ENCODE measurements around the gene ACTL9.
A peak's percentile ranks its signal among the peaks of the same experiment; 100 is the strongest.

ACTL9 gene

DNA sequence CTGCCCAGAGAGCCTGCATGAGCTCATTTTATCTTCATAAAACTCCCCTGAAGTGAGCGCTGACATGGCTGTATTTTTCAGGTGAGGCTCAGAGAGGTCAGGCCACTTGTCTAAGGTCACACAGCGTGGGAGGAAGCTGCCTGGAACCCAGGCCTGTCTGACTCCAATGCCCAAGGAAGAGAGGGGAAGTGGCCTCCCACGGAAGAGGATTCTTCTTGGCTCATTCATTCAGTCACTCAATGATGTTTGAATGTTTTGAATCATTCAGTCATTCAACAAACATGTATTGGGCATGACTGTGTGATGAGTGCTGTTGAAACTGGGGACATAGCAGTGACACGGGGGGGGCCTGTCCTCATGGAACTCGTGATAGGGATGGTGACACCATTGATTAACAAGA lies 12.0 kb downstream of the ACTL9 start:
- no peak for DNase-seq (ENCODE audit: low read depth in 2 of 2)

DNA sequence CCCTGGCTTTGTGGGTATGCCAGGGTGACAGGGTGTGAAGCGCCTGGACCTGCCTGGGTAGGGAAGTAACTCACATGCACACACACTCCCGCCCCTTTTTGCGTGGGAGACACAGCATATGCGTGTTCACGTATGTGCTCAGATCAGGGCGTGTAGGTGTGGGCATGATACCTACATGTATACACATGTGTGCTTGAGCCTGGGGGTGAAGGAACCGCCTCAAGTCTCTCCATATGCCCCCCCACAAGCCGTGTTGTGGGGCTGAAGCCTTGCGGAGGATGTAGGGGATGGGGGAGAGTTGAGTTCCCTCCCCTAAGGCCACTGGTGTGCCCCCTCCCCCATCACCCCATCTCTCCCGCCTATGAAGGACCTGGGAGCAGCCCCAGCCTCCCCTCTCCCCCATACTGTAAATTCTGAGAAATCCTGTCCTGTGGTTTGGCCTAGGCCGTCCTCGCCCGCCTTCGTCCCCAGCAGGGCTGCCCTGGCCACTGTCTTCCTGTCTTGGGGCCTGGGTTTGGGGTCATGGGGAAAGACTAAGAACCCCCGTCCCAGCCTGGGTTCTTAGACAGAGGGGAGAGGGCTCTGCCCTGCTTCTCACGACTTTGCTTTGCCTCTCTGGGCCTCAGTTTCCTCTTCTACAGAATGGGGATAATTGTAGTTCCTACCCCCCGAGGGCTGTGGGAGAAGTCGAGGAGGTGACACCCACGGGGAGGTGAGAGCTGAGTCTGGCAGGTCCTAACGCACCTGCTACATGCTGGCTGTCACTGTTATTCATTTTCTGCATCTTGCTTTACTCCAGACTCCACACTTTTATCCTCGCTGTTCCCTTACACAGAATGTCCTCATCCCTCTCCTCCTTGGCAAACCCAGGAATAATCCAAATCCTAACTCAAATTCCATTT lies 14.3 kb downstream of the ACTL9 start:
- DNase-seq (ENCODE audit: low read depth in 2 of 2): no peak

DNA sequence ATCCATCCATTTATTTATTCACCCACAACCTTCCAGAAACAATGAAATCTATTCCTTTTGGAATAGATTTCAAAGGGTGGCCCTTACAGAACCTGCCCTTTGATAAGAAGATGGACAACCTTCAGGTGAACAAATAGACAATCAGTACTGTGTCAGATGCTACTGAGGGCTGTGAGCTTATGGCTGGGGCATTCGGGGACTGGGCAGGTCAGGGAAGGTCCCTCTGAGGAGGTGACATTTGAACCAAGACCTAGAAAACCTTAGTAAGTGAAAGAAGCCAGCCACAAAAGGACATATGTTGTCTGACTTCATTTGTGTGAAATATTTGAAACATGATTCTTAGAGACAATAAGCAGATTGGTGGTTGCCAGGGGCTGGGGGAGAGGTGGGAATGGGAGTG lies 15.7 kb downstream of the ACTL9 start:
- no peak for DNase-seq (ENCODE audit: low read depth in 2 of 2)

DNA sequence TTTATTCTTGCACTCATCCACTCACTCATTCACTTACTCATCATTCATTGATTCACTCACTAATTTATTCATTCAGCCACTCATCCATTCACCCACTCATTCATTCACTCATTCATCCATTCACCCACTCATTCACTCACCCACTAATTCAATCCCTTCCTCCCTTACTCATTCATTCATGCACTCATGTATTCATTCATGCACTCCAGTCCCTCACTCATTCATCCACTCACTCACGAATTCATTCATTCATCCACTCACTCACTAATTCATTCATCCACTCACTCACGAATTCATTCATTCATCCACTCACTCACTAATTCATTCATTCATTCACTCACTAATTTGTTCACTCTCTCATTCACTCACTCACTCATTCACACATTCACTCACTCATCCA lies 16.1 kb downstream of the ACTL9 start:
- no peak for DNase-seq (ENCODE audit: low read depth in 2 of 2)

DNA sequence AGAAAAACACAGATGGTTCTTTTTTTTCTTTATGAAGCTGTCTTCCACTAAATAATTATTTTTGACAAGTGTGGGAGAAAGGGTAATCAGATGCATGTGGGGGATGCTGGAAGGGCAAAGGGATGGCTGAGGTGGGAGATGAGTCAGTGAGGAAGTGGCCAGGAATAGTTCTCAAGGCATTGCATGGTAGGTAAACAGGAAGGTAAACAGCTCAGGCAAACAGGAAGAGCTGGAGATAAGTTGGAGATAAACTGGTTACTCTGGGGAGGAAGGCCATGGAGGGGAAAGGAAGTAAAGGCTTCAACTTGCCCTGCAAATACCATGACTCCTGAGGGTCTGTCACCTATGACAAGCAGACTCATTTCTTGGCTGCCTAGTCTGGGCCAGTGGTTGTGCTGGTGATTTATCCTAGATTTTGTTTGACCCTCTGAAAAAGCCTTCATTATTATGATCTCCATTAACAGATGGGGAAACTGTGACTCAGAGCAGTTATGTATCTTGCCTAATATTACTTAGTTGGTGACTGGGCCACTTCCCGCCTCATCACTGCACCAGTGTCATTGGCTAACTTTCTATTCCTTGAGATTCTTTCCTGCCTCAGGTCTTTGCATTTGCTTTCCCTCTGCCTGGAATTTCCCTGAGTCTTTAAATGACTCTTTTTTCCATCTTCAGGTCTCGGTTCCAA lies 17.1 kb downstream of the ACTL9 start:
- DNase-seq (ENCODE audit: low read depth in 2 of 2): no peak

DNA sequence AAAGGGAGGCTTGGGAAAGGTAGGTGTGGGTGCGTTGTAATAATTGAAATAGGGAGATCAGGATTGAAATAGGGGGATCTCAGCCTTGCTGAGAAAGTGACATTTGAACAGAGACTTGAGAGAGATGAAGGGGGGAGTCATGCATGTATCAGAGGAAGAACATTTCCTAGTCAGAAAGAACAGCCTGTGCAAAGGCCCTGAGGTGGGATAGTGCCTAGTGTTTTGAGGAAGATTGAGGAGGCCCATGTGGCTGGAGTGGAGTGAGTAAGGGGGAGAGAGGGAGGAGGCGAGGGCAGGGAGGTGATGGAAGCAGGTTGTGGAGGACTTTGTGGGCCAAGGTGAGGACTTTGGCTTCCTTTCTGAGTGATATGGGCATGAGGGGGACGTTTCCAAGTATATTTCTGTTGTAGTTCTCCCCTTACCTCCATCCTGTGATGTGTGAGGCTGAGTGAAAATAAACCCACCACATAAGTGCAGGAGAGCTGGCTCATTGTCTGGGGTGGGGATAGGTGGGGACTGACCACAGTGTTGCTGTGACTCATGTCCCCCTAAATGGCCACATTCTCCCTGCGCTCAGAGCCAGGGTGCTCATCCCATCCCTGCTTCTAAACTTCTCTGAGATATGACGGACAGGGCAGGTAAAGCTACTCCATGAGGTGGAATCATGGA lies 17.8 kb downstream of the ACTL9 start:
- DNase-seq (ENCODE audit: low read depth in 2 of 2): no peak

DNA sequence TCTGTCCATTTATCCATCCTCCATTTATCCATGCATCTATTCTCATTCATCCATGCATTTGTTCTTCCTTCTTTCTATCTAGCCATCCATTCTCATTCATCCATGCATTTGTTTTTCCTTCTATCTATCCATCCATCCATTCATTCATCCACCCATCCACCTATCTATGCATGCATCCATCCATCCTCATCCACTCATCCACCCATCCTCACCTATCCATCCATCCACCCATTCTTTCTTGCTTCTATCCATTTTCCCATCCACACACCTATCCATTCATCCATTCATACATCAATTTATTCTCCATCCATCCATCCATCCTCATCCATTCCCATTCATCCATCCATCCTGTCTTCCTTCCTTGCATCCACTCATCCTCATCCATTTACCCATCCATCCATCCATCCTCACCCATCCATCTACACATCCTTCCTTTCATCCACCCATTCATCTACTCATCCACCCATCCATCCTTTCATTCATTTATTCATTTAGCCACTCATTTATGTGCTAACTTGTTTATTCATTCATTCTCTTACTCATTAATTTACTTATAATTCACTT lies 20.3 kb downstream of the ACTL9 start:
- no peak for DNase-seq (ENCODE audit: low read depth in 2 of 2)

DNA sequence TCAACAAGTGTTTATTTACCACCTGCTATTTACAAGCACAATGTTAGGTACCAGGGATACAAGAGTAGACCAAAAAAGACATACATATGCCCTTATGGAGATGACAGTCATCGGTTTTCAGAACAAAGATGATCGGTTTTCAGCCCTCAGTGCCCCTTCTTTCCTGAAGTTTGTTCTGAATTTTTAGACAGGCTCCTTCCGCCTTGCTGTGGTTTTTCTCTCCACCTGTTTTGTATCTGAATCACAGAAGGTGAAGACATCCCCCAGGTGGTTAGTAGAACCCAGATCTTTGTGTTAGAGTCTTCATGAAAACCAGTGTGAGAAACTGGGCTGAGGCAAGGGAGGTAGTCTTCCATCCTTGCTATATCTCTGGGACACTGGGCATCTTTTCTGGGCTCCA lies 23.5 kb downstream of the ACTL9 start:
- no peak for DNase-seq (ENCODE audit: low read depth in 2 of 2)

DNA sequence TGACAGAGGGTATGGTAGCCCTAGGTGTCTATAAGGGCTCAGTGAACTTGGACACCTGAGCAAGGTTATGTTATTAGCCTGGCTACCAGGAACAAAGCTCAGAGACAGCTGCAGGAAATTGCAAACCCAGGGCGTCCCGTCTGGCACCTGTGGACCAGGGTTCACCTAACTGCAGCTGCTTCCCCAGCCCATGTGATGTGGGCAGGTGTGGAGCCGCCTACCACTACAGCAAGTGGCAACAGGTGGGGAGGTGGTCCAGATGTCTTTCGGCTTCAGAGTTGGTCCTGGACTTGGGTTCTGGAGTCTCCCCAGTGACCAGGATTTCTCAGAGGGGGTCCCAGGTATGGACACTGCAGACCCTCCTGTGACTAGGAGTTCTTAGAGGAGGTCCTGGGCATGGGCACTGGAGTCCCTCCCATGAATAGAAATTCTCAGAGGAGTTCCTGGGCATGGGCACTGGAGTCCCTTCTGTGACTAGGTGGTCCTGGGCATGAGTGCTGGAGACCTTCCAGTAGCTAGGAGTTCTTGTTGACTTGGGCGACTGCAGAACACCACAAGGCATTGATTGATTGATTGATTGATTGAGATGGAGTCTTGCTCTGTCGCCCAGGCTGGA lies 25.2 kb downstream of the ACTL9 start:
- DNase-seq (ENCODE audit: low read depth in 2 of 2): no peak

DNA sequence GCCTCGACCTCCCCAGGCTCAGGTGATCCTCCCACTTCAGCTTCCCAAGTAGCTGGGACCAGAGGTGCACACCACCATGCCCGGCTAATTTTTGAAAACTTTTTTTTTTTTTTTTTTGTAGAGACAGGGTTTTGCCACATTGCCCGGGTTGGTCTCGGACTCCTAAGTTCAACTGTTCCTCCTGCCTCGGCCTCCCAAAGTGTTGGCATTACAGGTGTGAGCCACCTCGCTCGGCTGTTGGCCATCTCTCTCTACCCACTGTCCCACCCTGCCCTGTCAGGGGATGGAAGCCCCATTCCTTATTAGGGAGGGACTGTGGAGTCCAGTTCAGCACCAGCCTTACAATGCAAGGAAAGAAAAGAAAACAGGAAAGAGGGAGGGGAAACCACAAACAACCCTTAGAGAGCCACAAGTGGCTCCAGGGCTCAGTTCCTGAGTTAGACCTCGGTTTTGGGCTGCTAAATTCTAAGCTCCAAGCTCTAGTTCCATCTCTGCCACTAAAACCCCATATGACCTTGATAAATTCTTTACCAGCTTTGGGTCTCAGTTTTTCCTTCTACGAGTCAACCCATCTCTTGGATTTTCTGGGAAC lies 31.7 kb downstream of the ACTL9 start:
- no peak for DNase-seq (ENCODE audit: low read depth in 2 of 2)

DNA sequence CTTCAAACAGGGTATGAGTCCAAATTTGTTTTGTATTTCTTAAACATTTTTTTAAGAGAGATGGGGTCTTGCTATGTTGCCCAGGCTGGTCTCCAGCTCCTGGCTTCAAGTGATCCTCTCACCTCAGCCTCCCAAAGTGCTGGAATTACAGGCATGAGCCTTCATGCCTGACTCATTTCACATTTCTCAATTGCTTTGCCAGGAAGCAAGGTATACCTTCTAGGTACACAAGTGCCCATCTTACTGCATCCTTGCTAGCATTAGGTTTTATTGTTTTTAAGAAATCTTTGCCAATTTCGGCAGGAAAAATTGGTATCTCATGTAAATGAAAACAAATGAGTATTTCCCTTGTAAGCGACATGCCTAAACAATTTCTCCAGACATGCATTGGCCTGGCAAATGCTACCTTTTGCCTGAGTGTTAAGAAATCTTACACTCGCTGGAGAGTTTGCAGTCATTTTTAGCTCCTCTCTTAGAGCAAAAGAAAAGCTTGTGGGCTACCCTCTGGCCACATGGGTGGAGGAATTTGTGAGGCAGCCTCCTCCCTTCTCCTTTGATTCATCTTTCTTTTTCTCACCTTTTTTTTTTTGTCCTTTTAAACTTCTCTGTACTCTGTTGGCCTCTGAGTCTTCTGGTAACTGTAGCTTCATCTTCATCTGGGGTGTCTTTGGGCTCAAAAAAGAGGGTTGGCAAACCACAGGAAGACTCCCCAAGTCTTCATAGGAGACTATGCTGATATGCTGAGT lies 33.0 kb downstream of the ACTL9 start:
- no peak for DNase-seq (ENCODE audit: low read depth in 2 of 2)

DNA sequence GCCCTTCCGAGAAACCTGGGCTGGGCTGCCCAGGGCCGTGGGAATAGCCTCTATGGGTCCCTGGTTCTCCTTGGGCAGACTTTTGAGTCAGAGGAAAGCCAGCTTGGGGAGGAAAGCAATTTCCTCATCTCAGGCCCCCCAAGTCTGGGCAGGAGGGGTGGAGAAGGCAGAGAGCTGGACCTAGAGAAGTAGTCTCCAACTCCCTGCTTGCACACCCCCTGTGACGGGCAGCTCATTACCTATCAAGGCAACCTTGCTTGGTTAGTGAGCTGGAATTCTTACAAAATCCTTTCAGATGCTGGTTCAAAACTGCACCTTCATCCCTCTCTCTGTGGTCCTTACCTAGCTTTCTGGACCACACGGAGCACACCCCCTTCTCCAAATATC lies 33.9 kb downstream of the ACTL9 start:
- DNase-seq (ENCODE audit: low read depth in 2 of 2): no peak

DNA sequence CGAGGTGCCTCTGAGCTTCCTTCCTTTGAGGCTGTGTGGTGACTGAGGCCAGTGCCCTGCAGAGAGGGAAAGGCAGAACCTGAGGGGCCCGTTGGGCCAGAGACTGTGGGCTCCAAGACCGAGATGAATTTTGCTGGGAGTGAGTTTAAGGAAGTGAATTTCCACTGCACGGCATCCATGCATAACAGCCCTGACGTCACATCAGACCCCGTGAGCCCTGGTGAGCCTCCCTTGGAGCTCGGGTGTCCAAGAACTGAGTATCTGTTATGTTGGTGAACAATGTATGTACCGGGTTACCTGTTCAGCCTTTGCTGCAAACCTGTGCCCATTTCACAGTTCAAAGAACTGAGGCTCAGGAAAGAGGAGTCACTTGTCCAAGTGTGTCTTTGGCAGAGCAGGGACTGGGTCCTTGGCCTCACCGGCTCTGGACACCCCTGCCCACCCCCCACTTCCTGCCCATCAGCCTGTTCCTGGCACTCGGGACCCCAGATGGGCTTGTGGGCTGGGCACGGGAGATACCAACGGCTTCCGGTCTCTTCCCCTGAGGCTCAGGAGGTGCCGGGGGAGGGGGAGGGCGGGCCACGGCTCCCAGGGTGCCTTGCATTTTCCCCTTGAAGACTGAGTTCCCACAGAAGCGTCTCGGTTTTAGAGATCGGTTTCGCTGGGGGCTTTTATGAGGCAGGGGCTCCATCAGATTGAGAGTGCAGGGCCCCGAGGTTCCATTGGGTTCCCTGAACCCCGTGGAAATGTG lies 34.5 kb downstream of the ACTL9 start:
- DNase-seq (ENCODE audit: low read depth in 2 of 2): no peak

DNA sequence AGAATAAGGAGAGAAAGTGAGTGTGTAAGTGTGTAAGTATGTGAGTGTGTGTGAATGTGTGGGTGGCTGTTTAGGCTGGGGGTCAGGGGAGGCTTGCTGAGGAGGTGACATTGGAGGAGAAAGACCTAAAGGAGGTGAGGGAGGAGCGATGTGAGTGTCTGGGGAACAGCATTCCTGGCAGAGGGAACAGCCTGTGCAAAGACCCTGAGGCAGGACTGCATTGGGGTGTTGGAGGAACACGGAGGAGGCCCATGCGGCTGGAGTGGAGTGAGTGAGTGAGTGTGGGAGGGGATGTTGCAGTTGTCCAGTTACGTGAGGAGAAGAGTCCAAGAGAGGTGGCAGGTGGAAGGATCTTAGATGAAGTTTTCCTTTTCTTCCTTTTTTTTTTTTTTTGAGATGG lies 36.3 kb downstream of the ACTL9 start:
- no peak for DNase-seq (ENCODE audit: low read depth in 2 of 2)

DNA sequence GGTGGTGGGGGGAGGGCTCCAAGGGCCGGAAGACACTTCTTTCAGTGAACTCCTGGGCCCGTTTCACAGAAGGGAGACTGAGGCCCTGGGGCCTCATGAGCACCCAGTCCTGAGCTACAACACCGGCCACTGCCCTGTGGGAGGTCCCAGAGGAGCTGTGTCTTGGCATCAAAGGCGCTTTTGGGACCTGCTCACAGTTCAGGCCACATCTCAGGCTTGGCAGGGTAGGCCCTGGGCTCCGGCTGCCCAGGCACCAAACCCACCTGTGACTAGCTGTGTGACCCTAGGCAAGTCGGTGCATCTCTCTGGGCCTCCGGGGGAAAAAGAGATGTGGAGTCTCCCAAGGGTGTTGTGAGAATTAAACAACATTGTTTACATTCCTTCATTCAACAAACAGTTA lies 38.7 kb downstream of the ACTL9 start:
- no peak for DNase-seq (ENCODE audit: low read depth in 2 of 2)

DNA sequence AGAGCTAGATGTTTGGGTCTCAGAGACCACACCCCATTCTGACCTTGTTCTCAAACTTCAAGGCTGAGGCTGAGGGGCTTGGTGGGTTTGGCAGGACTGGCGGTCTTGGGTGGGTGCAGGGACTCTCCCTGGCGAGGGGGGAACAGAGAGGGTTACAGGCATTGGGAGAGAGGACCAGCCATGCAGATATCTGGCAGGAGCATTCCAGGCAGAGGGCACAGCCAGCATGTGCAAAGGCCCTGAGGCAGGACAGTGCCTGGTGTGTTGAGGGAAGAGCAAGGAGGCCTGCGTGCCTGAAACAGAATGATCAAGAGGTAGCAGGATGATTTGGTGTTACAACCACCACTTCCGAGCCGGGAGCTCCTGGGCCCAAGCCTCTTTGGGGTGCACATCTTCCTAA lies 40.7 kb downstream of the ACTL9 start:
- DNase-seq (ENCODE audit: low read depth in 2 of 2): no peak

DNA sequence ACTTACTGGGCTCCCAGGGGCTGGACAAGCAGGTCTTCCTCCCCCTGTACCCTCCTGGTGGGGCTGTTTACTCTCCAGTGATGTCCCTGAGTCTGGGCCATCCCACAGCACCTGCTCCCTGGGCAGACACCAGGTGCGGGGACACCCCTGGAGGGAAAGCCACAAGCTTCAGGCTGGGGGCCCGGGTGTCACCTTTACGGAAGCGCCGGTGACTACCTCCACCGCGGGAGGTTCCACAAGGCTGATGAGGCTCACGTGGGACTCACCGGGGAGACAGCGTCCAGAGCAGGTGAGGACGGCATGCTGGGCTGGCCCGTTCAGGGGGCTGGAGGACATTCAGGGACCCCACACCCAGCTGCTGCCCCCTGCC lies 43.3 kb downstream of the ACTL9 start:
- DNase-seq (ENCODE audit: low read depth in 2 of 2): no peak

DNA sequence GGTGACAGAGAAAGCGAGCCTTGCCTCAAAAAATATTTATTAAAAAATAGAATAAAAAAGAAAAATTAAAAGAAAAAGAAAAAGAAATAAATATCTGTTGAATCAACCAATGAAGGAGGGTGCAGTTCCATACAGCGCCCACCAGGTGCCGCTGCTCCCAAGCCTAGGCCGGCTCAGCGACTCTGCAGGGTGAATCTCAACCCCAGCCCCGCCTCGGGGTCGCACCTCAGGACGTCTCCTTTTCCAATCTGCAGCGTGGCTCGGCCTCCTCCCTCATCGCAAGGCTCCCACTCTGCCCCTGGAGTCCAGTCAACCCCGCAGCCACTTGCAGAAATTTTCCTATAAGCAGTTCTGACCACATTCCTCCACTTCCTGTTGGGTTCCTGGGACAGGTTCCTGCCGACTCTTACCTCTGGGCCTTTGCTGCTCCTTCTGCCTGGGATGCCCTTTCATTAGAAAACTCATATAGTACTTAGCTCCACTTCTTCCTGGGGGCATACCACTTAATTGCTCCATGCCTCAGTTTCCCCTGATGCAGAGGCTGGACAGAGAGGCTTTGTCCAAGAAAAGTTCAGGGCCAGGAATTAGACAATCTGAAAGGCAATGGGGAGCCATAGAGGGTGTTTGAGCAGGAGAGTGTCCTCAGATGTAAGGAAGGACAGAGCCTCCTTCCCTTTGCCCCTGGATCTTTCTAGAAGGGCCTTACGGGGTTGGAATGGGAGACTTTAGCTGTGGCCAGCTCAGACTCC lies 43.8 kb downstream of the ACTL9 start:
- DNase-seq (ENCODE audit: low read depth in 2 of 2): peak; percentile 41 to 48

DNA sequence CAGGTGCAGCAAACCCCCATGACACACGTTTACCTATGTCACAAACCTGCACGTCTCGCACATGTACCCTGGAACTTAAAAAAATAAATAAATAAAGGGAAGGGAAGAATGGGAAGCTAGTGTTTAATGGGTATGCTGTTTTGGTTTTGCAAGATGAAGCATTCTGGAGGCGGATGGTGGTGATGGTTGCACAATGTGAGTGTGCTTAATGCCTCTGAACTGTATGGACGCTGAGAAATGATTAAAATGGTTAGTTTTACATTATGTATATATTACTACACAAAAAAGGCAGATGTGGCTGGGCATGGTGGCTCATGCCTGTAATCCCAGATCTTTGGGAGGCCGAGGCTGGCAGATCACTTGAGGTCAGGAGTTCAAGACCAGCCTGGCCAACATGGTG lies 50.4 kb downstream of the ACTL9 start:
- DNase-seq (ENCODE audit: low read depth in 2 of 2): no peak
